AG09309 (cell line): ENCODE data around the gene MOG.

Experiments
- DNase-seq: peaks from one replicate; pipeline ENCODE4 v3.0.0-alpha.2; 2010; ENCODE audit warnings: low read depth
- H3K4me3 ChIP-seq: 2 replicates; pipeline ENCODE4 v1.5.1; 2011; ENCODE audit warnings: mild to moderate bottlenecking, low read depth, low read length, moderate library complexity; ENCODE audit not compliant: control insufficient read depth
- TF ChIP-seq, protein P1 (sequence below): IDR thresholded peaks from 2 replicates; pipeline ENCODE4 v1.5.1; 2011; ENCODE audit warnings: mild to moderate bottlenecking, low read depth, low read length, inconsistent platforms; ENCODE audit not compliant: insufficient read depth, control insufficient read depth; ENCODE audit errors: missing control alignments

Gene MOG

DNA sequence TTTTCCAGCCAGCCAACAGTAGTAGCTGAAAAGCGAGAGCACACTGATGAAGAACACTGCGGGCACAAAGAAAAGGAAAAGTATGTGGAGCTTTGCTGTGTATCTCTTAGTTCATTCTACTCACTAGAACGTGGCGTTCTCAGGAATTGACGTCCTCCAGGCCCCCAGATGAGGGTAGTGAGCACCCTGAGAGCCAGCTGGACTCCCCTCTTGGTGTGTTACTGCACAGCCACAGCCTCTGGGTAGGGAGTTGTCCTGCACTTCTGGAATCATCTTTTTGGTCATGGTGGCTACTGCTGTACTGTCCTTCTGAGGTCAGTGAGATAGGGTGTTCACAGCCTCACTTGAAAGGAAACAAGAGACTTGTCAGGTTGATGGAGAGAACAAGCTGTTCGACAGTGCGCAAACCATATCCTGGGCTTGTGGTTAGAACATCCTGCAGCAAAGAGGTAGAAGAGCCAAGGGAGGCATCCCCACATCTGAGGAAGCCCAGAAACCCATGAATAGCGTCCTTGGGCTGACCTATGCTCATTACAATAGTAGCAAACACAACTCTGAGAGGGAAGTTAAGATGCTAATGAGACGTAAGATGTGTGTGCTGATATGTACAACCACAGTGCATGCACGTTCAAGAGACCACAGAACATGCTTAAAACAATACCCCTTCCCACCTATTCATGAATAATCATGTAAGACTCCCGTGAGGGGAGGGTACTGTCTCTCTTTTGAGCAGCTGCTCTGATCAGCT lies 51.7 kb downstream of the MOG start:
- no peak overlapping the region for H3K4me3 ChIP-seq
- DNase-seq, result no peak
- TF ChIP-seq, protein P1, sequence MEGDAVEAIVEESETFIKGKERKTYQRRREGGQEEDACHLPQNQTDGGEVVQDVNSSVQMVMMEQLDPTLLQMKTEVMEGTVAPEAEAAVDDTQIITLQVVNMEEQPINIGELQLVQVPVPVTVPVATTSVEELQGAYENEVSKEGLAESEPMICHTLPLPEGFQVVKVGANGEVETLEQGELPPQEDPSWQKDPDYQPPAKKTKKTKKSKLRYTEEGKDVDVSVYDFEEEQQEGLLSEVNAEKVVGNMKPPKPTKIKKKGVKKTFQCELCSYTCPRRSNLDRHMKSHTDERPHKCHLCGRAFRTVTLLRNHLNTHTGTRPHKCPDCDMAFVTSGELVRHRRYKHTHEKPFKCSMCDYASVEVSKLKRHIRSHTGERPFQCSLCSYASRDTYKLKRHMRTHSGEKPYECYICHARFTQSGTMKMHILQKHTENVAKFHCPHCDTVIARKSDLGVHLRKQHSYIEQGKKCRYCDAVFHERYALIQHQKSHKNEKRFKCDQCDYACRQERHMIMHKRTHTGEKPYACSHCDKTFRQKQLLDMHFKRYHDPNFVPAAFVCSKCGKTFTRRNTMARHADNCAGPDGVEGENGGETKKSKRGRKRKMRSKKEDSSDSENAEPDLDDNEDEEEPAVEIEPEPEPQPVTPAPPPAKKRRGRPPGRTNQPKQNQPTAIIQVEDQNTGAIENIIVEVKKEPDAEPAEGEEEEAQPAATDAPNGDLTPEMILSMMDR, result no peak

DNA sequence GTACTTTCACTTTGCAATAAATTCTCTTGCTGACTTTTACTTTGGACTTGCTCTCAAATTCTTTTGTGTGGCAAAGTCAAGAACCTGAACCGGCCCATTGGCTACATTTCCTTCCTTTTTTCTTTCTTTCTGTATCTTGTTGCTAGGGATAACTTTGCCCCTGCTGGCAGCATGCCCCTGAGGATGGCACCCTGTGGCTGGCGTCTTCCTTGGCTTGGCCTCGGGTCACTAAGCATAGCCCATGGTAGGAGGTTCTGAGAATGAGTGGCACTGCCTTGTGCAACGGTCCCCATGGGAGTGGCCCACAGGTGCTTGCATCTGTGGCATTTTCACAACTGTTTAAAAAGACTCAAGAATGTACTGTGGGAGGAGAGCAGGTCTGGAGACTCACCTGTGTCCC lies 52.3 kb downstream of the MOG start:
- TF ChIP-seq, protein P1, result no peak
- no peak overlapping the region for H3K4me3 ChIP-seq
- DNase-seq, result no peak

DNA sequence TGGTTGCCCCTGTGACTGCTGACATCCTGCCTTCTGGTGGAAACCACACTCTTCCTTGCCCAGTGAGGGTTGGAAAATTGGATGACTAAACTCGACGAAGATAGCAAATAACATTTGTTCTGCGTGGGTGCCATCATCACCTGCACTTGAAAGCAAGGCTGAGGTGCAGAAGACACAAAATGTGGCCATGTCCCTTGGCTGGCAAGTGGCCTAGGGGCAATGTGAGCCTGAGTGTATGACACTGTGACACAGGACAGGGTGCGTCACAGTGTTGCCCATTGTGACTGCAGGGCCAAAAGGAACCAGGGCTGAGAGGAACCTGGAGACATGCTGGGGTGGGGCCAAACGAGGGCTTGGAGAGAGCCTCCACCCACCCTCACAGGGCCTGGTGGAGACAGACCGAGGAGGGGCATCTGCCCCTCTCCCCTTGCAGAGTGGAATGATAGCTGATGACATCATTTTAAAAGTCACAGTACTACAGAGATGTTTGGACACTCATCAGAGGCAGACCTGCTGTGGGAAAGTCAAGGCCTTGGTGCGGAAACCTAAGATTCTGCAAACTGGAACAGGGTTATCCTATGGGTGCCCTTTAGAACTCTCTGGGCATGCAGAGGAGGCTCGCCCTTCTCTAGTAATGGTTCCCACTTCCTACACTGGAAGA lies 53.5 kb downstream of the MOG start:
- no peak for DNase-seq
- no peak overlapping the region for H3K4me3 ChIP-seq
- TF ChIP-seq, protein P1, result no peak

DNA sequence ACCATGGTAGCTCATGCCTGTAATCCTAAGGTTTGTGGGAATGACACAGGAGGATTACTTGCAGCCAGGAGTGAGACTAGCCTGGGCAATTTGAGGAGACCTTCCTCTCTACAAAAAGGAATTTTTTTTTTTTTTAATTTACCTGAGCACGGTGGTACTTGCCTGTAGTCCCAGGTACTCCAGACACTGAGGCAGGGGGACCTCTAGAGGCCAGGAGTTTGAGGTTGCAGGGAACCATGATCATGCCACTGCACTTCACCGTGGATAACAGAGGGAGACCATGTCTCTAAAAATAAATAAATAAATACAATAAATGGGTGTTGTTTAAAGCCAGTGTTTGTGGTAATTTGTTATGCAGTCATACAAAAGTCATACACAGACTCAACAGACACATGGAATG lies 64.0 kb downstream of the MOG start:
- TF ChIP-seq, protein P1, result no peak
- no peak for DNase-seq
- no peak overlapping the region for H3K4me3 ChIP-seq
